Keratinocyte (primary cell): ENCODE measurements around the gene PRSS37. TPM values are rescaled to one million over a fixed set of nuclear protein-coding genes. Genes with fewer than 3 reads are reported as not detected.

Experiments used
- DNase-seq: peaks from one replicate; pipeline ENCODE4 v3.0.0-alpha.2; 2011; ENCODE audit warnings: low read depth, missing footprints, low spot score
- FAIRE-seq: peaks from 2 replicates; lab custom pipeline; 2011; peaks lifted over from hg19 to GRCh38; lab: Jason Lieb, UNC
- H2AFZ ChIP-seq: 2 replicates; pipeline ENCODE4 v1.6.0; 2012; ENCODE audit warnings: low read length, control low read depth, inconsistent platforms; ENCODE audit not compliant: control insufficient read depth
- H3K27ac ChIP-seq: 2 replicates; pipeline ENCODE4 v1.5.1; 2011; ENCODE audit warnings: low read length; ENCODE audit not compliant: control insufficient read depth, insufficient read depth
- H3K27me3 ChIP-seq: 3 replicates; pipeline ENCODE4 v1.6.0; 2011; ENCODE audit warnings: low read length; ENCODE audit not compliant: control insufficient read depth, insufficient read depth; ENCODE audit errors: extremely low read depth
- H3K36me3 ChIP-seq, 2 experiments: 2 replicates in 1 of 2; 3 replicates in 1 of 2; pipeline ENCODE4 v1.5.1; 2011; ENCODE audit warnings: low read length in 2 of 2, mild to moderate bottlenecking in 1 of 2; ENCODE audit not compliant: control insufficient read depth in 2 of 2, insufficient read depth in 2 of 2; ENCODE audit errors: extremely low read depth in 1 of 2
- H3K4me1 ChIP-seq: 3 replicates; pipeline ENCODE4 v1.5.1; 2011; ENCODE audit warnings: low read length; ENCODE audit not compliant: control insufficient read depth, insufficient read depth; ENCODE audit errors: extremely low read depth
- H3K4me2 ChIP-seq: 3 replicates; pipeline ENCODE4 v1.6.0; 2011; ENCODE audit warnings: low read depth, low read length; ENCODE audit not compliant: control insufficient read depth, insufficient read depth; ENCODE audit errors: extremely low read depth
- H3K4me3 ChIP-seq, 3 experiments: fragments of 200-600 bp in 1 of 3; sonication (generic) in 1 of 3; 2 replicates in 2 of 3; 3 replicates in 1 of 3; pipeline ENCODE4 v1.5.1; 2011 to 2016; ENCODE audit warnings: low read length in 3 of 3, mild to moderate bottlenecking in 3 of 3, control low read depth in 2 of 3, inconsistent platforms in 1 of 3, low read depth in 1 of 3, mixed read lengths in 1 of 3, mixed run types in 1 of 3, moderate library complexity in 1 of 3; ENCODE audit not compliant: control insufficient read depth in 2 of 3, insufficient read depth in 2 of 3; ENCODE audit errors: extremely low read depth in 1 of 3
- H3K79me2 ChIP-seq: 2 replicates; pipeline ENCODE4 v1.6.0; 2012; ENCODE audit warnings: low read length; ENCODE audit not compliant: control insufficient read depth, insufficient read depth
- H3K9ac ChIP-seq: 3 replicates; pipeline ENCODE4 v1.6.0; 2011; ENCODE audit warnings: low read length; ENCODE audit not compliant: control insufficient read depth, insufficient read depth; ENCODE audit errors: extremely low read depth
- H3K9me1 ChIP-seq: 3 replicates; pipeline ENCODE4 v1.6.0; 2011; ENCODE audit warnings: low read length; ENCODE audit not compliant: control insufficient read depth, insufficient read depth; ENCODE audit errors: extremely low read depth
- H3K9me3 ChIP-seq: 2 replicates; pipeline ENCODE4 v1.5.1; 2012; ENCODE audit warnings: low read depth, low read length; ENCODE audit not compliant: control insufficient read depth
- H4K20me1 ChIP-seq: 3 replicates; pipeline ENCODE4 v1.6.0; 2011; ENCODE audit warnings: low read length; ENCODE audit not compliant: control insufficient read depth, insufficient read depth; ENCODE audit errors: extremely low read depth
- CTCF ChIP-seq, 3 experiments: IDR thresholded peaks in 1 of 3; conservative IDR thresholded peaks in 1 of 3; optimal IDR thresholded peaks in 1 of 3; 2 replicates in 2 of 3; 3 replicates in 1 of 3; pipeline versions ENCODE3 to v1.5.1; 2011; ENCODE audit warnings: low read length in 3 of 3, mild to moderate bottlenecking in 3 of 3, moderate library complexity in 2 of 3, control low read depth in 1 of 3, inconsistent platforms in 1 of 3; ENCODE audit not compliant: insufficient read depth in 2 of 3; ENCODE audit errors: extremely low read depth in 1 of 3
- EZH2 ChIP-seq: IDR thresholded peaks from one replicate; pipeline ENCODE4 v1.6.1; 2012; ENCODE audit warnings: inconsistent platforms, mild to moderate bottlenecking, low read length, moderate library complexity
- dilution Hi-C: fragments of 300-500 bp; cut with MboI; formaldehyde crosslinking; loops from one replicate; pipeline ENCODE4 v1.7.0; 2020; ENCODE audit warnings: low sequenced_read_pairs; ENCODE audit not compliant: extremely low pct_ligation_motif_present
- polyA plus RNA-seq, 5 experiments: library from polyadenylated mRNA; depleted of rRNA in 3 of 5; stranded (reverse) in 3 of 5; stranded (forward) in 1 of 5; unstranded in 1 of 5; fragments of >200 nt; gene quantifications; 1 replicate in 1 of 5; 2 replicates in 3 of 5; 3 replicates in 1 of 5; pipeline versions ENCODE4 v1.2.1 to v1.2.3, GENCODE V29; 2011 to 2012; ENCODE audit warnings: missing spikeins in 2 of 5, low read depth in 1 of 5, low replicate concordance in 1 of 5

PRSS37 gene
- polyA plus RNA-seq, 1 donor (not counting 4 experiments of a cell fraction or from before 2014, with no cell fraction given): not detected

GRCh38 chr7:141884539-141885225 is 43.4 kb upstream of the PRSS37 start:
- Histone ChIP-seq H2AFZ (no peak overlapping the region), H3K9me1 (no peaks in the 10 kb centered on the region), H3K36me3 (no peaks in the 10 kb centered on the region), H3K9me3 (no peaks in the 10 kb centered on the region), H3K4me1 (no peaks in the 10 kb centered on the region), H3K27ac (no peak overlapping the region), H3K9ac (no peak overlapping the region), H4K20me1 (no peaks in the 10 kb centered on the region), H3K4me3 (no peak overlapping the region), H3K79me2 (no peaks in the 10 kb centered on the region), H3K27me3 (no peaks in the 10 kb centered on the region), H3K4me2 (no peak overlapping the region)
- dilution Hi-C loops: no loop called here
- DNase-seq: no peak
- TF ChIP-seq CTCF (optimal IDR thresholded peaks at IDR 0.05 in 1 of 3, IDR thresholded peaks at IDR 0.05 in 1 of 3, conservative IDR thresholded peaks at IDR 0.05 in 1 of 3; ENCODE audit: extremely low read depth in 1 of 3, insufficient read depth in 2 of 3, low read length in 3 of 3) (no peak), EZH2 (no peak)
- no peak for FAIRE-seq

GRCh38 chr7:141880960-141881359 is 39.7 kb upstream of the PRSS37 start:
- TF ChIP-seq CTCF (optimal IDR thresholded peaks at IDR 0.05 in 1 of 3, IDR thresholded peaks at IDR 0.05 in 1 of 3, conservative IDR thresholded peaks at IDR 0.05 in 1 of 3; ENCODE audit: extremely low read depth in 1 of 3, insufficient read depth in 2 of 3, low read length in 3 of 3): no peak
- no peak for TF ChIP-seq EZH2
- no peaks in the 10 kb centered on the region for H3K36me3 ChIP-seq
- H2AFZ ChIP-seq: no peak overlapping the region
- FAIRE-seq (no peak), DNase-seq (no peak)
- no peaks in the 10 kb centered on the region for H4K20me1 ChIP-seq
- no peak overlapping the region for H3K27ac ChIP-seq
- H3K9me3 ChIP-seq: no peaks in the 10 kb centered on the region
- no peaks in the 10 kb centered on the region for H3K4me1 ChIP-seq
- no peaks in the 10 kb centered on the region for H3K9me1 ChIP-seq
- dilution Hi-C loops: no loop called here
- no peaks in the 10 kb centered on the region for H3K27me3 ChIP-seq
- no peak overlapping the region for H3K4me2 ChIP-seq
- no peaks in the 10 kb centered on the region for H3K79me2 ChIP-seq
- H3K9ac ChIP-seq: no peak overlapping the region
- no peak overlapping the region for H3K4me3 ChIP-seq
